HepG2 (cell line): ENCODE data around the gene SACS. TPM values are rescaled to one million over a fixed set of nuclear protein-coding genes. Genes with fewer than 3 reads are reported as not detected.

Experiments
- ATAC-seq: fragments of 200-7000 bp; cut with Tn5 transposase; 3 replicates; pipeline ENCODE4 v1.9.1; 2020; ENCODE audit warnings: mild to moderate bottlenecking, moderate library complexity
- BruUV-seq: library from RNA; stranded (reverse); fragments of 400-500 nt; replicated peaks from 2 replicates; lab custom pipeline; 2021; lab: Mats Ljungman, UMichigan
- CTCF ChIA-PET: fragments of 300-600 bp; formaldehyde crosslinking; extraction: SDS; loops from one replicate; lab custom pipeline; 2021; ENCODE audit warnings: low total read pairs, inconsistent platforms, low intra/inter-chr PET ratio; lab: Yijun Ruan, JAX
- POLR2A ChIA-PET: fragments of 350-600 bp; sonication (Branson Sonifier 250); formaldehyde crosslinking; loops from one replicate; lab custom pipeline; 2020; ENCODE audit warnings: antibody characterized with exemption, inconsistent platforms; lab: Yijun Ruan, JAX
- DNase-seq: peaks from one replicate; pipeline ENCODE4 v3.0.0-alpha.2; 2015; ENCODE audit warnings: low spot score
- FAIRE-seq: peaks from 3 replicates; lab custom pipeline; 2011; peaks lifted over from hg19 to GRCh38; lab: Jason Lieb, UNC
- H2AFZ ChIP-seq: one replicate; pipeline ENCODE4 v1.6.1; 2011; ENCODE audit warnings: low read length, inconsistent platforms
- H3K27ac ChIP-seq: fragments of 300-600 bp; 3 replicates; pipeline ENCODE4 v1.8.0; 2011; ENCODE audit warnings: mixed run types, mild to moderate bottlenecking, mixed read lengths, low read length, inconsistent platforms; ENCODE audit not compliant: insufficient read depth; ENCODE audit errors: extremely low read length
- H3K27me3 ChIP-seq, 2 experiments: fragments of 200-600 bp in 1 of 2; 2 replicates in 1 of 2; 3 replicates in 1 of 2; pipeline versions ENCODE4 v1.6.0 to v1.8.0; 2011; ENCODE audit warnings: low read length in 2 of 2, mild to moderate bottlenecking in 2 of 2, moderate library complexity in 2 of 2, inconsistent platforms in 1 of 2; ENCODE audit not compliant: insufficient read depth in 2 of 2, control insufficient read depth in 1 of 2
- H3K36me3 ChIP-seq, 2 experiments: fragments of 200-600 bp in 1 of 2; replicated peaks in 1 of 2; 2 replicates in 1 of 2; 3 replicates in 1 of 2; pipeline versions ENCODE4 v1.5.1 to v1.8.0; 2011; ENCODE audit warnings: low read length in 2 of 2, inconsistent platforms in 1 of 2; ENCODE audit not compliant: insufficient read depth in 2 of 2, control insufficient read depth in 1 of 2
- H3K4me1 ChIP-seq: 2 replicates; pipeline ENCODE4 v1.5.1; 2012; ENCODE audit warnings: low read length, inconsistent platforms; ENCODE audit not compliant: insufficient read depth
- H3K4me2 ChIP-seq: 2 replicates; pipeline ENCODE4 v1.6.0; 2011; ENCODE audit warnings: low read depth, low read length, inconsistent platforms
- H3K4me3 ChIP-seq, 3 experiments: fragments of 200-600 bp in 1 of 3; sonication (generic), shearing (Covaris generic) in 1 of 3; replicated peaks in 1 of 3; 2 replicates each; pipeline ENCODE4 v1.5.1; 2011 to 2016; ENCODE audit warnings: low read length in 3 of 3, inconsistent platforms in 2 of 3, low read depth in 2 of 3, mild to moderate bottlenecking in 2 of 3, control low read depth in 1 of 3, mixed read lengths in 1 of 3; ENCODE audit not compliant: insufficient read depth in 1 of 3
- H3K79me2 ChIP-seq: one replicate; pipeline ENCODE4 v1.6.1; 2011; ENCODE audit warnings: low read length, inconsistent platforms; ENCODE audit not compliant: insufficient read depth
- H3K9ac ChIP-seq: 2 replicates; pipeline ENCODE4 v1.6.0; 2011; ENCODE audit warnings: mild to moderate bottlenecking, low read depth, low read length, inconsistent platforms; ENCODE audit not compliant: insufficient read depth
- H3K9me3 ChIP-seq: 2 replicates; pipeline ENCODE4 v1.5.1; 2012; ENCODE audit warnings: mild to moderate bottlenecking, low read length
- H4K20me1 ChIP-seq: 2 replicates; pipeline ENCODE4 v1.6.0; 2011; ENCODE audit warnings: inconsistent platforms, mild to moderate bottlenecking, low read length, moderate library complexity; ENCODE audit not compliant: insufficient read depth
- MAZ ChIP-seq, 2 experiments: sonication (generic) in 1 of 2; formaldehyde crosslinking in 1 of 2; IDR thresholded peaks; 2 replicates each; pipeline versions ENCODE4 v1.5.0 to v1.6.1; 2012 to 2020; ENCODE audit warnings: low read depth in 2 of 2, mild to moderate bottlenecking in 2 of 2, borderline replicate concordance in 1 of 2, improper control_type of control experiment in 1 of 2, low read length in 1 of 2, missing genetic modification reagents in 1 of 2, moderate library complexity in 1 of 2
- MLLT10 ChIP-seq: sonication (generic); formaldehyde crosslinking; IDR thresholded peaks from 2 replicates; pipeline ENCODE4 v1.4.0; 2020; ENCODE audit warnings: missing genetic modification reagents
- POLR2A ChIP-seq, 2 experiments: IDR thresholded peaks; 2 replicates each; pipeline ENCODE4 v1.6.1; 2011; ENCODE audit warnings: low read depth in 2 of 2, low read length in 2 of 2, mild to moderate bottlenecking in 1 of 2, moderate library complexity in 1 of 2; ENCODE audit not compliant: insufficient read depth in 1 of 2
- RBFOX2 ChIP-seq: fragments of 200-400 bp; formaldehyde crosslinking; IDR thresholded peaks from 2 replicates; pipeline ENCODE4 v1.6.1; 2017; ENCODE audit warnings: low read depth, mild to moderate bottlenecking, low read length
- RFXAP ChIP-seq: sonication (generic); formaldehyde crosslinking; IDR thresholded peaks from 2 replicates; pipeline ENCODE4 v1.4.0; 2020; ENCODE audit warnings: missing genetic modification reagents, borderline replicate concordance
- SP5 ChIP-seq: IDR thresholded peaks from 2 replicates; pipeline ENCODE4 v1.6.1; 2016; ENCODE audit warnings: low read depth, borderline replicate concordance
- ZBTB20 ChIP-seq: sonication (generic); formaldehyde crosslinking; IDR thresholded peaks from 2 replicates; pipeline ENCODE4 v1.8.1; 2023; ENCODE audit warnings: missing genetic modification reagents, low read depth, mild to moderate bottlenecking, borderline replicate concordance
- ZFAT ChIP-seq: sonication (generic); formaldehyde crosslinking; conservative IDR thresholded peaks from 2 replicates; pipeline ENCODE4 v1.8.1; 2023; ENCODE audit warnings: missing genetic modification reagents, inconsistent platforms
- ZFY ChIP-seq: sonication (generic); formaldehyde crosslinking; IDR thresholded peaks from 2 replicates; pipeline ENCODE4 v1.4.0; 2020; ENCODE audit warnings: missing genetic modification reagents
- ZNF160 ChIP-seq: sonication (generic); formaldehyde crosslinking; IDR thresholded peaks from 2 replicates; pipeline ENCODE4 v1.8.0; 2022; ENCODE audit warnings: mild to moderate bottlenecking, inconsistent platforms, missing genetic modification reagents
- ZNF20 ChIP-seq: sonication (generic); formaldehyde crosslinking; IDR thresholded peaks from 2 replicates; pipeline ENCODE4 v1.4.0; 2020; ENCODE audit warnings: mild to moderate bottlenecking, moderate library complexity, missing genetic modification reagents
- ZNF235 ChIP-seq: sonication (generic); formaldehyde crosslinking; IDR thresholded peaks from 2 replicates; pipeline ENCODE4 v1.8.1; 2023; ENCODE audit warnings: mild to moderate bottlenecking, missing genetic modification reagents, borderline replicate concordance
- ZNF879 ChIP-seq: sonication (generic); formaldehyde crosslinking; IDR thresholded peaks from 2 replicates; pipeline ENCODE4 v1.8.1; 2023; ENCODE audit warnings: missing genetic modification reagents
- ZSCAN22 ChIP-seq: sonication (generic); formaldehyde crosslinking; IDR thresholded peaks from 2 replicates; pipeline ENCODE4 v1.4.0; 2020; ENCODE audit warnings: mild to moderate bottlenecking, missing genetic modification reagents
- WGBS: methylation state at CpG from one replicate; pipeline ENCODE4 v1.1.6; 2017; ENCODE audit warnings: low lambda C conversion rate; 5-methylcytosine and 5-hydroxymethylcytosine counted together
- in situ Hi-C: cut with HindIII; loops from 2 replicates; pipeline ENCODE4 v1.10.0; 2017; ENCODE audit warnings: low pct_unique_long_range_greater_than_20kb; ENCODE audit not compliant: extremely low pct_ligation_motif_present
- intact Hi-C: fragments of 100-400 bp; cut with micrococcal nuclease; formaldehyde crosslinking; loops from one replicate; pipeline ENCODE4 v1.10.0; 2022; ENCODE audit not compliant: unreplicated experiment
- polyA plus RNA-seq, 8 experiments: library from polyadenylated mRNA; depleted of rRNA in 3 of 8; stranded (reverse) in 7 of 8; unstranded in 1 of 8; fragments of >200 nt; fragmentation: Illumina TruSeq in 4 of 8; extraction: Trizol in 4 of 8; gene quantifications; 2 replicates each; pipeline versions ENCODE4 v1.2.1 to v1.2.3, GENCODE V29; 2011 to 2016; ENCODE audit warnings: low read depth in 4 of 8, missing spikeins in 1 of 8, mixed read lengths in 1 of 8; ENCODE audit not compliant: insufficient read depth in 1 of 8
- total RNA-seq, 5 experiments: library from RNA; depleted of rRNA; stranded (reverse); fragments of >200 nt; fragmentation: Illumina TruSeq; extraction: Trizol; gene quantifications; 2 replicates each; pipeline ENCODE4 v1.2.3, GENCODE V29; 2016; ENCODE audit warnings: low read depth in 1 of 5
- TF ChIP-seq, protein P1 (sequence below): sonication (generic); formaldehyde crosslinking; IDR thresholded peaks from 2 replicates; pipeline ENCODE4 v1.5.0; 2020; ENCODE audit warnings: mild to moderate bottlenecking, missing genetic modification reagents

SACS gene
- total and polyA plus RNA-seq, 2 of the 13 experiments (the other 11 are each of a cell fraction or from before 2014, with no cell fraction given) = 4.0 to 15.7 TPM

GRCh38 chr13:23391752-23392151 is 41.8 kb downstream of the SACS start (continued):
- TF ChIP-seq ZFY (CRISPR knock-in tag) = no peak
- no peak for TF ChIP-seq RBFOX2
- TF ChIP-seq ZNF235 (CRISPR knock-in tag) = no peak
- TF ChIP-seq ZBTB20 (CRISPR knock-in tag) = no peak
- no peak for TF ChIP-seq ZFAT (CRISPR knock-in tag)

- Histone ChIP-seq H3K79me2 (no peaks in the 10 kb centered on the region), H3K27ac (no peak overlapping the region), H3K4me1 (no peaks in the 10 kb centered on the region)
- no TSS peak for BruUV-seq
- in situ Hi-C loops = no loop called here
- TF ChIP-seq SP5 (CRISPR knock-in tag) (no peak), RFXAP (CRISPR knock-in tag) (no peak), MLLT10 (CRISPR knock-in tag) (no peak), ZNF20 (CRISPR knock-in tag) (no peak), ZNF160 (no peak), MAZ (IDR thresholded peaks at IDR 0.05; ENCODE audit: borderline replicate concordance, low read depth, low read length) (no peak), MAZ (CRISPR knock-in tag; IDR thresholded peaks at IDR 0.05; ENCODE audit: low read depth) (no peak), ZSCAN22 (CRISPR knock-in tag) (no peak), POLR2A (IDR thresholded peaks at IDR 0.05; ENCODE audit: insufficient read depth in 1 of 2, low read depth in 2 of 2, low read length in 2 of 2) (no peak), ZNF879 (CRISPR knock-in tag) (no peak)
- TF ChIP-seq, protein P1, sequence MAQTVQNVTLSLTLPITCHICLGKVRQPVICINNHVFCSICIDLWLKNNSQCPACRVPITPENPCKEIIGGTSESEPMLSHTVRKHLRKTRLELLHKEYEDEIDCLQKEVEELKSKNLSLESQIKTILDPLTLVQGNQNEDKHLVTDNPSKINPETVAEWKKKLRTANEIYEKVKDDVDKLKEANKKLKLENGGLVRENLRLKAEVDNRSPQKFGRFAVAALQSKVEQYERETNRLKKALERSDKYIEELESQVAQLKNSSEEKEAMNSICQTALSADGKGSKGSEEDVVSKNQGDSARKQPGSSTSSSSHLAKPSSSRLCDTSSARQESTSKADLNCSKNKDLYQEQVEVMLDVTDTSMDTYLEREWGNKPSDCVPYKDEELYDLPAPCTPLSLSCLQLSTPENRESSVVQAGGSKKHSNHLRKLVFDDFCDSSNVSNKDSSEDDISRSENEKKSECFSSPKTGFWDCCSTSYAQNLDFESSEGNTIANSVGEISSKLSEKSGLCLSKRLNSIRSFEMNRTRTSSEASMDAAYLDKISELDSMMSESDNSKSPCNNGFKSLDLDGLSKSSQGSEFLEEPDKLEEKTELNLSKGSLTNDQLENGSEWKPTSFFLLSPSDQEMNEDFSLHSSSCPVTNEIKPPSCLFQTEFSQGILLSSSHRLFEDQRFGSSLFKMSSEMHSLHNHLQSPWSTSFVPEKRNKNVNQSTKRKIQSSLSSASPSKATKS (CRISPR knock-in tag) = no peak
- TF ChIP-seq, all 625 proteins: peak for 0
- H3K36me3 ChIP-seq = no peaks in the 10 kb centered on the region
- ChIA-PET CTCF (no interaction called here), POLR2A (no interaction called here)
- no peak overlapping the region for H2AFZ ChIP-seq
- ATAC-seq = no peak
- 77% methylated on average over 2 of the region's 2 CpGs for WGBS
- no peak for FAIRE-seq
- no peaks in the 10 kb centered on the region for H3K9me3 ChIP-seq
- H3K27me3 ChIP-seq = peaks cover 0 to 13% of the 10 kb centered on the region in 2 experiments; a peak in 1 of 5 replicates
- no peak for DNase-seq
- H4K20me1 ChIP-seq = no peaks in the 10 kb centered on the region
- no peak overlapping the region for H3K4me3 ChIP-seq
- H3K9ac ChIP-seq = no peak overlapping the region
- intact Hi-C loops = no loop called here
- no peak overlapping the region for H3K4me2 ChIP-seq
These were observed 47.0 kb downstream of the SACS start for GRCh38 chr13:23386533-23386932.
